Naive thymus-derived CD4-positive, alpha-beta T cell (primary cell): Measurements from ENCODE around the gene SLC2A1. TPM values are rescaled to one million over a fixed set of nuclear protein-coding genes. Genes with fewer than 3 reads are reported as not detected.
A peak's percentile ranks its signal among the peaks of the same experiment; 100 is the strongest.
"Not testable (repeated sequence)": the region's sequence is repeated elsewhere in the genome, so short reads cannot be mapped to it uniquely, and the experiment has no call there.

Experiments
- ATAC-seq: fragments of 150-1000 bp; cut with Tn5 transposase; 2 replicates; pipeline ENCODE4 v1.10.0; 2021; ENCODE audit warnings: mild to moderate bottlenecking, moderate library complexity
- CTCF ChIA-PET: fragments of 350-600 bp; sonication (Branson Sonifier 250); formaldehyde crosslinking; loops from one replicate; lab custom pipeline; 2021; ENCODE audit warnings: antibody characterized with exemption; lab: Charles Lee
- POLR2A ChIA-PET: fragments of 350-600 bp; sonication (Branson Sonifier 250); formaldehyde crosslinking; loops from one replicate; lab custom pipeline; 2021; ENCODE audit warnings: antibody characterized with exemption, inconsistent platforms; lab: Charles Lee
- DNase-seq, 9 donors: peaks; one replicate each; pipeline versions ENCODE4 v3.0.0 to v3.0.0-alpha.2; 2020 to 2022; ENCODE audit warnings: mixed read lengths in 1 of 9
- H3K27ac ChIP-seq: one replicate; pipeline ENCODE4 v1.7.0; 2013; ENCODE audit warnings: mild to moderate bottlenecking, low read depth, low read length, moderate library complexity
- H3K27me3 ChIP-seq, 2 donors: one replicate each; pipeline ENCODE4 v1.7.0; 2013; ENCODE audit warnings: low read length in 2 of 2, mild to moderate bottlenecking in 2 of 2, moderate library complexity in 2 of 2; ENCODE audit not compliant: control insufficient read depth in 2 of 2, insufficient read depth in 2 of 2
- H3K36me3 ChIP-seq, 3 experiments: 1 replicate in 2 of 3; 2 replicates in 1 of 3; pipeline ENCODE4 v1.7.0; 2013; ENCODE audit warnings: low read length in 3 of 3, mild to moderate bottlenecking in 3 of 3, moderate library complexity in 1 of 3; ENCODE audit not compliant: insufficient read depth in 3 of 3, control insufficient read depth in 2 of 3
- H3K4me1 ChIP-seq, 2 donors: one replicate each; pipeline ENCODE4 v1.7.0; 2013; ENCODE audit warnings: low read length in 2 of 2, mild to moderate bottlenecking in 2 of 2, moderate library complexity in 1 of 2; ENCODE audit not compliant: control insufficient read depth in 2 of 2, insufficient read depth in 2 of 2
- H3K4me3 ChIP-seq: 2 replicates; pipeline ENCODE4 v1.7.0; 2013; ENCODE audit warnings: mild to moderate bottlenecking, low read length
- H3K9me3 ChIP-seq, 3 experiments: 1 replicate in 2 of 3; 2 replicates in 1 of 3; pipeline ENCODE4 v1.7.0; 2013; ENCODE audit warnings: low read length in 3 of 3; ENCODE audit not compliant: control insufficient read depth in 2 of 3
- H3K27ac Mint-ChIP-seq, 9 donors: one replicate each; pipeline ENCODE4 v1.8.0; 2020 to 2022; ENCODE audit warnings: mixed read lengths in 9 of 9, mild to moderate bottlenecking in 8 of 9, moderate library complexity in 5 of 9, inconsistent platforms in 2 of 9
- H3K27me3 Mint-ChIP-seq, 5 donors: one replicate each; pipeline ENCODE4 v1.8.0; 2021 to 2022; ENCODE audit warnings: mixed read lengths in 5 of 5, mild to moderate bottlenecking in 1 of 5
- H3K36me3 Mint-ChIP-seq, 5 donors: one replicate each; pipeline ENCODE4 v1.8.0; 2020 to 2022; ENCODE audit warnings: mixed read lengths in 5 of 5, mild to moderate bottlenecking in 3 of 5, inconsistent platforms in 1 of 5
- H3K4me1 Mint-ChIP-seq, 7 donors: one replicate each; pipeline ENCODE4 v1.8.0; 2020 to 2022; ENCODE audit warnings: mixed read lengths in 7 of 7, mild to moderate bottlenecking in 3 of 7, inconsistent platforms in 1 of 7
- H3K4me3 Mint-ChIP-seq, 10 donors: one replicate each; pipeline ENCODE4 v1.8.0; 2020 to 2022; ENCODE audit warnings: mild to moderate bottlenecking in 10 of 10, mixed read lengths in 10 of 10, moderate library complexity in 6 of 10, inconsistent platforms in 2 of 10
- H3K9me3 Mint-ChIP-seq, 11 donors: one replicate each; pipeline ENCODE4 v1.8.0; 2020 to 2022; ENCODE audit warnings: mixed read lengths in 11 of 11, mild to moderate bottlenecking in 4 of 11, inconsistent platforms in 1 of 11, moderate library complexity in 1 of 11
- intact Hi-C, 2 donors: fragments of 100-400 bp; cut with micrococcal nuclease; formaldehyde crosslinking; loops; one replicate each; pipeline ENCODE4 v1.15.1; 2023
- polyA plus RNA-seq, 2 donors: library from polyadenylated mRNA; unstranded; fragments of 300-500 nt; fragmentation: Illumina TruSeq; gene quantifications; one replicate each; pipeline ENCODE4 v1.2.3, GENCODE V29; 2021
- total RNA-seq, 6 experiments: library from RNA in 5 of 6; stranded (reverse) in 5 of 6; gene quantifications; 1 replicate in 5 of 6; 2 replicates in 1 of 6; pipeline ENCODE4 v1.2.3 and lab custom pipeline; 2021 to 2026

SLC2A1 gene
- total and polyA plus RNA-seq, 7 experiments from 2014 or later = 16.6 to 123 (median 45.5) TPM

DNA sequence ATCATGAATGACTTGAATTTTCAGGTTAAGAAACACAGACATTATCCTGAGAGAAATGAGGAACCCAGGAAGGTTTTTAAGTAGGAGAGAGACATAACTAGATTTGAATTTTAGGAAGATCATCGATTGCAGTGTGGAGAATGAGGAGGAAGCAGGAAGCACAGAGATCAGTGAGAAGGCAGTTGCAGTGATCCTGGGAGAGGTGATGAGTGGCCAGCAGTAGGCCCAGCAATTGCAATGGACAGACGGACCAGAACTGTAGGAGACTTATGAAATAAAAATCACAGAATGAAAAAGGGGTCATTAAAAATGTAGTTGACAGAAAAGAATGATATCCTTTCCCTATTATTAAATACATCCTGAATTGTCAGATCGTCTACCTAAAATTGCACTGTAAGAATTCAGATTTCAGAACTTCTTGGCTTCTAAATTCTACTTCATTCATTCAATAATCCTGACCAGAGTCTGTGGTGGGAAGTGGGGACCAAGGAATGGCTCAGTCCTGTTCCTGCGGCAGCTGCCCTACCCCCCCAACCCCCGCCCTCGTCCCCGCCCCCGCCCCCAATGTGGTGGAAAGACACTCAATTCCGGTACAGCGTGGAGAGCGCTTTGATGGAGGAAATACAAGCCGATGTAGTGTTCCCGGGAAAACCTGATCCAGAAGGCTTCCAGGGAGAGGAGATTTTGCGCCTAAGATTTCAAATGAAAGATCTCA lies 35.1 kb downstream of the SLC2A1 start:
- peak; percentile 1 for ATAC-seq
- CTCF ChIA-PET = interaction anchor here (0.8 to 7.6 kb wide), 13 partner anchors 8 to 161 kb away, joined by 3 to 122 read pairs (median 6); partner anchors contain the start of gene SLC2A1

DNA sequence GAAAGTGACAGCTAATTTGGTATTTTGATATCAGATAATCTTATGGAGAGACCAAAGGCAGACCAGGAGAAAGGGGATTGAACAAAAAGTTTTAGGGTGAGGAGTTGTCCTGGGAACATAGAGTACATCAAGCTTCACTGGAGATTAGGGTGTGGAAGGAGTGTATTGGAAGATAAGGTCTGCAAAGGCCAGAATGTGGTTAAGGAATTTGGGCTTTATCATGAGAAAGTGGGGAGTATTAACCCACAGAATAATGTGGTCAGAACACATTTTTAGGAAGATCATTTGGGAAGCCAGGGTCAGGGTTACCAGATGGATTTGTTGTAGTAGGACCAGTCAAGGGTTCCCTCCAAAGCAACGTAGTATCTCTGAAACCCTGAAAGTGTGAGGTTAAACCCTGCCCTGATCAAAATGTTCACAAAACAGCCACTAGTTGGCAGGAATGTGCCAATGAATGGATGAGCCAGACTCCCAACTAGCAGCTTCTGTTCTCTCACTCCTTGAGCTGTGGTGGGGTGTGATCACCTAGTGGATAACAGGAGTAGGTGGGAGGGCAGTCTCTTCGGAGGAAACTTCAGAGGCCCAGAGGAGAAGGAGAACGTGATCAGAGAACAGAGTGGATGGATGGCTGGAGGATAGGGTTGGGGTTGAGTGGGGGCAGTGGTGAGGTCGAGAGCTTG lies 35.8 kb downstream of the SLC2A1 start:
- Histone ChIP-seq H3K27ac (peak overlapping the region; percentile 82), H3K4me3 (no peak overlapping the region), H3K36me3 (peaks cover 5 to 27% (median 17%) of the 10 kb centered on the region in 3 experiments), H3K9me3 (no peaks in the 10 kb centered on the region), H3K4me1 (peaks cover 15 to 16% of the 10 kb centered on the region in 2 donors), H3K27me3 (no peaks in the 10 kb centered on the region)
- Mint-ChIP-seq H3K36me3 (peaks cover 0 to 17% (median 11%) of the 10 kb centered on the region in 5 donors), H3K9me3 (peaks cover 0 to 2% (median 0%) of the 10 kb centered on the region in 11 donors), H3K4me1 (peaks cover 16 to 39% (median 29%) of the 10 kb centered on the region in 7 donors), H3K27me3 (peaks cover 0 to 2% (median 0%) of the 10 kb centered on the region in 5 donors), H3K27ac (peak overlapping the region; percentile 79 to 98 (median 96)), H3K4me3 (peak overlapping the region; percentile 77 to 98 (median 92))
- CTCF ChIA-PET = interaction anchor here (0.5 to 7.6 kb wide), 15 partner anchors 9 to 732 kb away, joined by 3 to 122 read pairs (median 6); partner anchors contain the start of gene SLC2A1
- ATAC-seq (peak; percentile 47), DNase-seq (peak in 7 of 9 donors; percentile 42 to 70 (median 68))
- POLR2A ChIA-PET = interaction anchor here (0.8 to 9.0 kb wide), 9 partner anchors 9 to 156 kb away, joined by 3 to 134 read pairs (median 4); partner anchors contain the start of genes C1orf50, P3H1 and SLC2A1
- intact Hi-C loops = loop anchor here (1.0 to 10.0 kb wide), 7 partner anchors 8 to 442 kb away; partner anchors contain the start of genes ELOVL1 (in 1 of the 2), ERMAP (in 1 of the 2), SVBP (in 1 of the 2) and YBX1 (in 1 of the 2)

More for the DNA sequence above, 35.1 kb downstream of the SLC2A1 start:
- Histone ChIP-seq H3K36me3 (peaks cover 11 to 34% (median 23%) of the 10 kb centered on the region in 3 experiments), H3K4me1 (peaks cover 15 to 16% of the 10 kb centered on the region in 2 donors), H3K27me3 (no peaks in the 10 kb centered on the region), H3K9me3 (no peaks in the 10 kb centered on the region), H3K27ac (peak overlapping the region; percentile 82), H3K4me3 (peak overlapping the region; percentile 99)
- Mint-ChIP-seq H3K4me1 (peaks cover 16 to 45% (median 32%) of the 10 kb centered on the region in 7 donors), H3K9me3 (peaks cover 0 to 2% (median 0%) of the 10 kb centered on the region in 11 donors), H3K4me3 (peak overlapping the region; percentile 77 to 98 (median 92)), H3K36me3 (peaks cover 4 to 24% (median 18%) of the 10 kb centered on the region in 5 donors), H3K27me3 (peaks cover 0 to 2% (median 0%) of the 10 kb centered on the region in 5 donors), H3K27ac (peak overlapping the region; percentile 79 to 98 (median 96))
- POLR2A ChIA-PET = interaction anchor here (0.6 to 9.0 kb wide), 12 partner anchors 8 to 157 kb away, joined by 3 to 134 read pairs (median 8); partner anchors contain the start of genes C1orf50, P3H1 and SLC2A1
- intact Hi-C loops = loop anchor here (1.0 to 10.0 kb wide), 17 partner anchors 8 to 460 kb away; partner anchors contain the start of genes C1orf50 (in 2 of the 2), CFAP57 (in 2 of the 2), EBNA1BP2 (in 2 of the 2) and ERMAP (in 2 of the 2)
- DNase-seq = no peak

DNA sequence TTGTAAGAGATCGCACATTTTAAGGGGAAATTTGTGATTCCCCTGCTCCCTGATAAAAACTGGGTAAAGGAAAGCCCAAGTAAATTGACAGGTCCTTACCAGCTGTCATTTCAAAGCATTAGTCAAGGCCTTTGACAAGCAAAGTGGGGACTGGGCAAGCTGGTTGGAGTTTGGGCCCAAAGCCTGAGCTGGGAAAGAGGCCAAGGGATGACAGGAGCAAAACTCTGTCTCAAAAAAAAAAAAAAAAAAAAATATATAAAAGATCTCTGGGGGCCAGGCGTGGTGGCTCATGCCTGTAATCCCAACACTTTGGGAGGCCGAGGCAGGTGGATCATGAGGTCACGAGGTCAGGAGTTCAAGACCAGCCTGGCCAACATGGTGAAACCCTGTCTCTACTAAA lies 36.9 kb downstream of the SLC2A1 start:
- Mint-ChIP-seq H3K4me3 (no peak overlapping the region), H3K9me3 (no peaks in the 10 kb centered on the region), H3K4me1 (peaks cover 14 to 33% (median 29%) of the 10 kb centered on the region in 7 donors), H3K27ac (no peak overlapping the region), H3K27me3 (peaks cover 0 to 2% (median 0%) of the 10 kb centered on the region in 5 donors), H3K36me3 (peaks cover 0 to 7% (median under 1%) of the 10 kb centered on the region in 5 donors)
- Histone ChIP-seq H3K36me3 (peaks cover 0 to 17% (median 10%) of the 10 kb centered on the region in 3 experiments), H3K27ac (no peak overlapping the region), H3K4me3 (no peak overlapping the region), H3K4me1 (peaks cover 15 to 16% of the 10 kb centered on the region in 2 donors), H3K9me3 (no peaks in the 10 kb centered on the region), H3K27me3 (no peaks in the 10 kb centered on the region)
- ChIA-PET CTCF (interaction anchor here (0.7 to 7.6 kb wide), 6 partner anchors 8 to 160 kb away, joined by 3 to 122 read pairs (median 8); no protein-coding TSS in a partner anchor), POLR2A (interaction anchor here (1.6 to 9.0 kb wide), 3 partner anchors 26 to 153 kb away, joined by 3 to 134 read pairs (median 4); no protein-coding TSS in a partner anchor)
- ATAC-seq (no peak), DNase-seq (no peak)
- intact Hi-C loops = loop anchor here (5.0 to 10.0 kb wide), 3 partner anchors 104 to 443 kb away; partner anchors contain the start of genes ELOVL1 (in 1 of the 2), ERMAP (in 1 of the 2), SVBP (in 1 of the 2) and YBX1 (in 1 of the 2)

- H3K27ac Mint-ChIP-seq, H3K4me1 ChIP-seq, H3K27me3 Mint-ChIP-seq, H3K27me3 ChIP-seq, H3K9me3 ChIP-seq, ATAC-seq, DNase-seq, POLR2A ChIA-PET, H3K36me3 ChIP-seq, H3K9me3 Mint-ChIP-seq, H3K36me3 Mint-ChIP-seq, H3K4me3 Mint-ChIP-seq, H3K27ac ChIP-seq, H3K4me3 ChIP-seq: not testable (repeated sequence)
- CTCF ChIA-PET = interaction anchor here (0.7 to 9.7 kb wide), 3 partner anchors 151 to 154 kb away, joined by 3 to 288 read pairs (median 122); no protein-coding TSS in a partner anchor
- peaks cover 8 to 22% (median 19%) of the 10 kb centered on the region in 7 donors for H3K4me1 Mint-ChIP-seq
- intact Hi-C loops = loop anchor here (5.0 to 10.0 kb wide), 3 partner anchors 102 to 445 kb away; partner anchors contain the start of genes ELOVL1 (in 1 of the 2), ERMAP (in 1 of the 2), SVBP (in 1 of the 2) and YBX1 (in 1 of the 2)
Measured at GRCh38 chr1:42919651-42920050, 39.0 kb downstream of the SLC2A1 start.

GRCh38 chr1:42917241-42917495 lies 41.5 kb downstream of the SLC2A1 start:
- H3K4me1 Mint-ChIP-seq = peaks cover 0 to 5% (median 4%) of the 10 kb centered on the region in 7 donors
- peaks cover 0 to 3% (median 0%) of the 10 kb centered on the region in 5 donors for H3K27me3 Mint-ChIP-seq
- no peak overlapping the region for H3K4me3 ChIP-seq
- DNase-seq (no peak), ATAC-seq (no peak)
- H3K36me3 Mint-ChIP-seq = peaks cover 0 to 8% (median 5%) of the 10 kb centered on the region in 5 donors
- no peaks in the 10 kb centered on the region for H3K27me3 ChIP-seq
- ChIA-PET POLR2A (no interaction called here), CTCF (interaction anchor here (1.3 to 9.7 kb wide), 2 partner anchors 8 to 156 kb away, joined by 6 to 288 read pairs; no protein-coding TSS in a partner anchor)
- no peak overlapping the region for H3K27ac ChIP-seq
- no peaks in the 10 kb centered on the region for H3K4me1 ChIP-seq
- no peak overlapping the region for H3K4me3 Mint-ChIP-seq
- H3K36me3 ChIP-seq = no peaks in the 10 kb centered on the region
- H3K9me3 Mint-ChIP-seq = peaks cover 0 to 14% (median 3%) of the 10 kb centered on the region in 11 donors
- H3K9me3 ChIP-seq = no peaks in the 10 kb centered on the region
- intact Hi-C loops = no loop called here
- H3K27ac Mint-ChIP-seq = no peak overlapping the region
